GM12892 (cell line): ENCODE measurements around the gene NINJ2.

Source experiments
- POLR2A ChIP-seq: IDR thresholded peaks from 2 replicates; pipeline ENCODE4 v1.6.1; 2011; ENCODE audit warnings: low read depth, low read length, control low read depth
- POLR2AphosphoS5 ChIP-seq: IDR thresholded peaks from 2 replicates; pipeline ENCODE4 v1.6.1; 2011; ENCODE audit warnings: low read depth, low read length, control low read depth
- TAF1 ChIP-seq: IDR thresholded peaks from 2 replicates; pipeline ENCODE4 v1.6.1; 2011; ENCODE audit warnings: low read depth, mild to moderate bottlenecking, control low read depth, low read length, borderline replicate concordance

GRCh38 chr12:554001-554285 lies 109.3 kb downstream of the NINJ2 start:
- TF ChIP-seq POLR2AphosphoS5 (no peak), TAF1 (no peak), POLR2A (no peak)
